Fibroblast of mammary gland (primary cell): ENCODE data around the gene PLXNB1.
"Not testable (repeated sequence)": the region's sequence is repeated elsewhere in the genome, so short reads cannot be mapped to it uniquely, and the experiment has no call there.

Source experiments
- DNase-seq: peaks from one replicate; pipeline ENCODE4 v3.0.0-alpha.2; 2010; ENCODE audit warnings: low read depth
- H3K4me3 ChIP-seq: 2 replicates; pipeline ENCODE4 v1.5.1; 2011; ENCODE audit warnings: low read depth, mild to moderate bottlenecking, low read length, moderate library complexity; ENCODE audit not compliant: control insufficient read depth
- TF ChIP-seq, protein P1 (sequence below): conservative IDR thresholded peaks from 2 replicates; pipeline ENCODE4 v1.5.1; 2011; ENCODE audit warnings: low read depth, low read length, inconsistent platforms; ENCODE audit not compliant: control insufficient read depth, insufficient read depth

PLXNB1 gene

DNA sequence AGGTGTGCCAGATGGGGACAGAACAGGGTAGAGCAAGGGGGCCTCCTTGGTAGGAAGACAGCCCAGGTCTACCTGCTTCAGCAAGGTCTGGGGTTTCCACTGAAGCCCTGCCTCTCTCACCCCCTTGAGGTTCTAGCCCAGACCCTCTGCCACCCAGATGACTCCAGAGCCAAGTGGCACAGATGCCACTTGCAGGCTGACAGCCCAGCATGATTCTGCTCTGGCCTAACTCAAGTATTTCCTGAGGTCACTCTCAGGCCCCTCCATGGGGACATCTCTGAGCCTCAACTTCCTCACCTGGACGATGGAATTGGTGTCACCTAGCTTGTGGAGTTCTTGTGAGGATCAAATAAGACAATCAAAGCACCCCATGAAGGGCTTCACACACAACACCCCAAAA lies 23.9 kb downstream of the PLXNB1 start:
- H3K4me3 ChIP-seq, result no peak overlapping the region
- TF ChIP-seq, protein P1, sequence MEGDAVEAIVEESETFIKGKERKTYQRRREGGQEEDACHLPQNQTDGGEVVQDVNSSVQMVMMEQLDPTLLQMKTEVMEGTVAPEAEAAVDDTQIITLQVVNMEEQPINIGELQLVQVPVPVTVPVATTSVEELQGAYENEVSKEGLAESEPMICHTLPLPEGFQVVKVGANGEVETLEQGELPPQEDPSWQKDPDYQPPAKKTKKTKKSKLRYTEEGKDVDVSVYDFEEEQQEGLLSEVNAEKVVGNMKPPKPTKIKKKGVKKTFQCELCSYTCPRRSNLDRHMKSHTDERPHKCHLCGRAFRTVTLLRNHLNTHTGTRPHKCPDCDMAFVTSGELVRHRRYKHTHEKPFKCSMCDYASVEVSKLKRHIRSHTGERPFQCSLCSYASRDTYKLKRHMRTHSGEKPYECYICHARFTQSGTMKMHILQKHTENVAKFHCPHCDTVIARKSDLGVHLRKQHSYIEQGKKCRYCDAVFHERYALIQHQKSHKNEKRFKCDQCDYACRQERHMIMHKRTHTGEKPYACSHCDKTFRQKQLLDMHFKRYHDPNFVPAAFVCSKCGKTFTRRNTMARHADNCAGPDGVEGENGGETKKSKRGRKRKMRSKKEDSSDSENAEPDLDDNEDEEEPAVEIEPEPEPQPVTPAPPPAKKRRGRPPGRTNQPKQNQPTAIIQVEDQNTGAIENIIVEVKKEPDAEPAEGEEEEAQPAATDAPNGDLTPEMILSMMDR, result no peak
- DNase-seq, result no peak

- TF ChIP-seq, protein P1, result no peak
These were observed 24.5 kb downstream of the PLXNB1 start for GRCh38 chr3:48405343-48405881.

GRCh38 chr3:48404440-48405342 lies 25.2 kb downstream of the PLXNB1 start:
- H3K4me3 ChIP-seq, result no peak overlapping the region
- TF ChIP-seq, protein P1, result no peak
- DNase-seq, result no peak

More at GRCh38 chr3:48405343-48405881, 24.5 kb downstream of the PLXNB1 start:
- no peak for DNase-seq
- no peak overlapping the region for H3K4me3 ChIP-seq

- no peak overlapping the region for H3K4me3 ChIP-seq
- DNase-seq, result no peak
- TF ChIP-seq, protein P1, result no peak
These were observed 26.1 kb downstream of the PLXNB1 start for GRCh38 chr3:48403533-48404439.

GRCh38 chr3:48402907-48403306 lies 27.0 kb downstream of the PLXNB1 start:
- TF ChIP-seq, protein P1, result no peak
- DNase-seq, result no peak
- H3K4me3 ChIP-seq, result no peak overlapping the region

DNA sequence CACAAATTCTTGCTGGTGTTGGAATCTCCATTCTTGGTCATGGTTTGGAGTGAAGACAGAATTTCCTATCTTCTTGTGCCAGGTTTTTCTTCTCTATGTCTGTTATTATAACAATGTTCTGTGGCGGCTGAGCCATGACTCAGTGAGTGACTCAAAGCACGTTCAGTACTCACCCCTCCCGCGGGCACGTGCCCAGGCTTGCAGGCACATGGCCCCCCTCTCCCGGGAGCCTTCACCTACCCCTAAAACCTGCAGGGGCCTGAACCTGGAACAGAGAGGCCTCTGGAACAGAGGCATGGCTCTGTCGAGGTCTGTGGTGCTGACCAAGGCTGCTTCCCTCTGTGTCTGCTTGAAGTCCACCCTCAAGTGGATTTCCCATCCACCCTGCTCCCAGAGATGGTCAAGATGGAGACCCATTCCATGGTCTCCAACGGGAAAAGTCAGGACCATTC lies 27.6 kb downstream of the PLXNB1 start:
- DNase-seq, result peak; percentile 94
- TF ChIP-seq, protein P1, result no peak
- no peak overlapping the region for H3K4me3 ChIP-seq

DNA sequence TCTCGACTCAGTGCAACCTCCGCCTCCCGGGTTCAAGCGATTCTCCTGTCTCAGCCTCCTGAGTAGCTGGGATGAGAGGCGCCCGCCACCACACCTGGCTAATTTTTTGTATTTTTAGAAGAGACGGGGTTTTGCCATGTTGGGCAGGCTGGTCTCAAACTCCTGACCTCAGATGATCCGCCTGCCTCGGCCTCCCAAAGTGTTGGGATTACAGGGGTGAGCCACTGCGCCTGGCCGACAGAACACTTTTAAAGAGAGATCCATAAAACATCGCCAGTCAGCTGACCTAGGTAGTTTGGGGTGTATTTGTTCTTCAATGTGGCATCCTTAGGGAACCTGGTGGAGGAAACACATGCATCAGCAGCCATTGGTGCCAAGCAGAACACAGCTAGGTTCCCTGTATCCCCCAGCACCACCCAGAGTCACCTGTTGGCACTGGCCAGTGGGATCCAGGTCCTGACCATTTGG lies 28.4 kb downstream of the PLXNB1 start:
- H3K4me3 ChIP-seq, DNase-seq: not testable (repeated sequence)
